Ammon's horn (tissue), 1 donor: ENCODE results near the gene VWA3B.

ENCODE experiments used
- DNase-seq: peaks from one replicate; pipeline ENCODE4 v3.0.0-alpha.2; 2016; ENCODE audit warnings: low spot score

VWA3B gene

GRCh38 chr2:98172150-98172765, 85.3 kb downstream of the VWA3B start:
- no peak for DNase-seq

- DNase-seq = no peak
Observed at GRCh38 chr2:98172951-98173350, 86.0 kb downstream of the VWA3B start.

GRCh38 chr2:98175811-98176210, 88.8 kb downstream of the VWA3B start:
- DNase-seq = no peak

GRCh38 chr2:98177286-98177685, 90.3 kb downstream of the VWA3B start:
- no peak for DNase-seq

GRCh38 chr2:98177986-98178385, 91.0 kb downstream of the VWA3B start:
- no peak for DNase-seq

GRCh38 chr2:98180456-98180855, 93.5 kb downstream of the VWA3B start:
- no peak for DNase-seq

GRCh38 chr2:98181346-98181745, 94.4 kb downstream of the VWA3B start:
- no peak for DNase-seq

- DNase-seq = no peak
Observed at GRCh38 chr2:98185801-98186200, 98.8 kb downstream of the VWA3B start.

GRCh38 chr2:98187194-98187593, 100.2 kb downstream of the VWA3B start:
- DNase-seq = no peak

- DNase-seq = no peak
Observed at GRCh38 chr2:98188351-98189046, 101.5 kb downstream of the VWA3B start.

GRCh38 chr2:98191883-98192282, 104.9 kb downstream of the VWA3B start:
- no peak for DNase-seq

GRCh38 chr2:98201576-98201975, 114.6 kb downstream of the VWA3B start:
- DNase-seq = peak; percentile 21

GRCh38 chr2:98205889-98206288, 118.9 kb downstream of the VWA3B start:
- DNase-seq = no peak

- no peak for DNase-seq
Observed at GRCh38 chr2:98212092-98213000, 125.4 kb downstream of the VWA3B start.

GRCh38 chr2:98216616-98217015, 129.6 kb downstream of the VWA3B start:
- DNase-seq = no peak

- no peak for DNase-seq
Observed at GRCh38 chr2:98219152-98219551, 132.2 kb downstream of the VWA3B start.

- no peak for DNase-seq
Observed at GRCh38 chr2:98233941-98234340, 147.0 kb downstream of the VWA3B start.

GRCh38 chr2:98234776-98235175, 147.8 kb downstream of the VWA3B start:
- DNase-seq = no peak

GRCh38 chr2:98236935-98237334, 150.0 kb downstream of the VWA3B start:
- no peak for DNase-seq

- DNase-seq = no peak
Observed at GRCh38 chr2:98240786-98241398, 153.9 kb downstream of the VWA3B start.

- DNase-seq = peak; percentile 16
Observed at GRCh38 chr2:98241592-98241991, 154.6 kb downstream of the VWA3B start.

GRCh38 chr2:98242003-98242402, 155.0 kb downstream of the VWA3B start:
- DNase-seq = peak; percentile 87
